HG03097 (cell line): ENCODE results near the gene RANBP6.
"Not testable (repeated sequence)": the region's sequence is repeated elsewhere in the genome, so short reads cannot be mapped to it uniquely, and the experiment has no call there.

Experiments
- ATAC-seq: cut with Tn5 transposase; IDR thresholded peaks from one replicate; pipeline ENCODE4 v1.9.1; 2021; ENCODE audit not compliant: unreplicated experiment, low FRiP score

RANBP6 gene

GRCh38 chr9:6015278-6016157 lies at the start of gene RANBP6:
Gene RANBP6 (minus strand): TSS chr9:6015624. CDS start chr9:6015607, 17 bp downstream.
- peak; percentile 97 for ATAC-seq

GRCh38 chr9:6063146-6063545 lies 47.7 kb upstream of the RANBP6 start:
- not testable (repeated sequence) for ATAC-seq

GRCh38 chr9:6055666-6056065 lies 40.2 kb upstream of the RANBP6 start:
- no peak for ATAC-seq

GRCh38 chr9:6055216-6055615 lies 39.8 kb upstream of the RANBP6 start:
- ATAC-seq = no peak

GRCh38 chr9:6054280-6055099 lies 39.1 kb upstream of the RANBP6 start:
- ATAC-seq = no peak

- no peak for ATAC-seq
These were observed 37.0 kb upstream of the RANBP6 start for GRCh38 chr9:6052293-6052919.

GRCh38 chr9:6051511-6051950 lies 36.1 kb upstream of the RANBP6 start:
- ATAC-seq = no peak

- ATAC-seq = no peak
These were observed 34.4 kb upstream of the RANBP6 start for GRCh38 chr9:6049798-6050197.

GRCh38 chr9:6048039-6048438 lies 32.6 kb upstream of the RANBP6 start:
- ATAC-seq = no peak

- ATAC-seq = no peak
These were observed 31.6 kb upstream of the RANBP6 start for GRCh38 chr9:6047020-6047419.

GRCh38 chr9:6045364-6045763 lies 29.9 kb upstream of the RANBP6 start:
- no peak for ATAC-seq

- ATAC-seq = no peak
These were observed 24.7 kb upstream of the RANBP6 start for GRCh38 chr9:6040077-6040476.

- no peak for ATAC-seq
These were observed 21.0 kb upstream of the RANBP6 start for GRCh38 chr9:6036391-6036790.

GRCh38 chr9:6034954-6035353 lies 19.5 kb upstream of the RANBP6 start:
- no peak for ATAC-seq

- no peak for ATAC-seq
These were observed 14.3 kb upstream of the RANBP6 start for GRCh38 chr9:6029604-6030274.

GRCh38 chr9:6024035-6024554 lies 8.7 kb upstream of the RANBP6 start:
- ATAC-seq = no peak

GRCh38 chr9:6016975-6017374 lies 1.6 kb upstream of the RANBP6 start:
- ATAC-seq = not testable (repeated sequence)

- no peak for ATAC-seq
These were observed 654 bp downstream of the RANBP6 start for GRCh38 chr9:6014670-6015270.

GRCh38 chr9:6008169-6008979 lies 7.0 kb downstream of the RANBP6 start:
- peak; percentile 44 for ATAC-seq
